Measurements from ENCODE around the gene CDX1. TPM values are rescaled to one million over a fixed set of nuclear protein-coding genes. Genes with fewer than 3 reads are reported as not detected.

The CDX1 gene
- total RNA-seq, 2 experiments from 2014 or later, result not detected

DNA sequence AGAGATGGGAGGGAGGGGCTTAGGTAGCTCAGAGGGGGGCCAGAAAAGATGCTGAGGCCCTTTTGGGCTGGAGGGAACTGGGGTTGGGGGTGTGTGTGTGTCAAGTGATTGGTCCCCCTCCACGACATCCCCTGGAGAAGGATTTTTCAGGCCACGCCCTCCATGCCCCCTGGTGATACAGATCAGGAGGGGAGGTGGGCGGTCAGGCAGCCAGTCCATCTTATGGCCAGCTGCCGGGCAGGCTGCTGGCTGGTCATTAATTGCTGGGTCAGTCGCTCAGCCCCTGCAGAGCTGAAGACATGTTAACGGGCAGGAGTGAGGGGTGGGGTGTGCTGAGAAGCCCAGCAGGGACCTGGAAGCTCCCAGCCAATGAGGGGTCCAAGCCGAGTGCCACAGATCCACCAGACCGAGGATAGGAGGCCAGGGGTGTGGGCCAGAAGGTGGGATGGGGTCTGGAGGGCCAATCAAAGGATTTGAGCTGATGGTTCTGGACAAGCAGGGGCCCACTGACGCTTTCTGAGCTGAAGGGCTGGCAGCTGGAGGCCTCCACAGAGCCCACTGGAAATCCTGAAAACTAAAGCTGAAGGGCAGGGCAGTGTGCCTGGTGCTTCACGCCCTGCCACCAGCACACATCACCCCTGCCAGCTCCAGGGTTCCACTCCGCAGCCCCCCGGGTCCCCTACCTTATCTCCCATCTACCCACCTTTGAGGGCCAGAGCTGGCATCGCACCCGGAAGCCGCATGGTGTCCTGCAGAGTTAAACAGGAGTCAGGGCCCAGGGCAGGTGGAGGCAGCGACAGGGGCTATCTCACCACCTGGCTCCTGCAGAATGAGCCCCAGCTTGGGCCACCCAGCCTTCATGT, 30.0 kb upstream of the CDX1 start:
- intact Hi-C loops (cut with DNase I, micrococcal nuclease), result no loop called here
- H3K27ac Mint-ChIP-seq, result no peak overlapping the region
- Histone ChIP-seq H3K27me3 (ENCODE audit: control insufficient read depth in 1 of 2, insufficient read depth in 2 of 2, low read length in 2 of 2) (no peaks in the 10 kb centered on the region), H3K4me1 (ENCODE audit: insufficient read depth, low read length) (no peaks in the 10 kb centered on the region), H3K27ac (ENCODE audit: low read depth in 1 of 2, low read length in 2 of 2) (no peak overlapping the region), H3K9me3 (ENCODE audit: control insufficient read depth in 1 of 2, insufficient read depth in 1 of 2, low read length in 2 of 2) (no peaks in the 10 kb centered on the region), H3K4me3 (ENCODE audit: low read length) (no peak overlapping the region), H3K36me3 (ENCODE audit: insufficient read depth, low read length) (no peaks in the 10 kb centered on the region)
- TF ChIP-seq, protein P1, sequence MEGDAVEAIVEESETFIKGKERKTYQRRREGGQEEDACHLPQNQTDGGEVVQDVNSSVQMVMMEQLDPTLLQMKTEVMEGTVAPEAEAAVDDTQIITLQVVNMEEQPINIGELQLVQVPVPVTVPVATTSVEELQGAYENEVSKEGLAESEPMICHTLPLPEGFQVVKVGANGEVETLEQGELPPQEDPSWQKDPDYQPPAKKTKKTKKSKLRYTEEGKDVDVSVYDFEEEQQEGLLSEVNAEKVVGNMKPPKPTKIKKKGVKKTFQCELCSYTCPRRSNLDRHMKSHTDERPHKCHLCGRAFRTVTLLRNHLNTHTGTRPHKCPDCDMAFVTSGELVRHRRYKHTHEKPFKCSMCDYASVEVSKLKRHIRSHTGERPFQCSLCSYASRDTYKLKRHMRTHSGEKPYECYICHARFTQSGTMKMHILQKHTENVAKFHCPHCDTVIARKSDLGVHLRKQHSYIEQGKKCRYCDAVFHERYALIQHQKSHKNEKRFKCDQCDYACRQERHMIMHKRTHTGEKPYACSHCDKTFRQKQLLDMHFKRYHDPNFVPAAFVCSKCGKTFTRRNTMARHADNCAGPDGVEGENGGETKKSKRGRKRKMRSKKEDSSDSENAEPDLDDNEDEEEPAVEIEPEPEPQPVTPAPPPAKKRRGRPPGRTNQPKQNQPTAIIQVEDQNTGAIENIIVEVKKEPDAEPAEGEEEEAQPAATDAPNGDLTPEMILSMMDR (IDR thresholded peaks at IDR 0.05), result no peak
- ChIA-PET CTCF (no interaction called here), POLR2A (no interaction called here)
- ATAC-seq (ENCODE audit: poor library complexity) (no peak), DNase-seq (no peak)
- no peak overlapping the region for H3K4me3 Mint-ChIP-seq
- no peaks in the 10 kb centered on the region for H3K27me3 Mint-ChIP-seq
- no peaks in the 10 kb centered on the region for H3K4me1 Mint-ChIP-seq (ENCODE audit: low read depth)
- H3K9me3 Mint-ChIP-seq, result no peaks in the 10 kb centered on the region
- no peaks in the 10 kb centered on the region for H3K36me3 Mint-ChIP-seq (ENCODE audit: low read depth)

DNA sequence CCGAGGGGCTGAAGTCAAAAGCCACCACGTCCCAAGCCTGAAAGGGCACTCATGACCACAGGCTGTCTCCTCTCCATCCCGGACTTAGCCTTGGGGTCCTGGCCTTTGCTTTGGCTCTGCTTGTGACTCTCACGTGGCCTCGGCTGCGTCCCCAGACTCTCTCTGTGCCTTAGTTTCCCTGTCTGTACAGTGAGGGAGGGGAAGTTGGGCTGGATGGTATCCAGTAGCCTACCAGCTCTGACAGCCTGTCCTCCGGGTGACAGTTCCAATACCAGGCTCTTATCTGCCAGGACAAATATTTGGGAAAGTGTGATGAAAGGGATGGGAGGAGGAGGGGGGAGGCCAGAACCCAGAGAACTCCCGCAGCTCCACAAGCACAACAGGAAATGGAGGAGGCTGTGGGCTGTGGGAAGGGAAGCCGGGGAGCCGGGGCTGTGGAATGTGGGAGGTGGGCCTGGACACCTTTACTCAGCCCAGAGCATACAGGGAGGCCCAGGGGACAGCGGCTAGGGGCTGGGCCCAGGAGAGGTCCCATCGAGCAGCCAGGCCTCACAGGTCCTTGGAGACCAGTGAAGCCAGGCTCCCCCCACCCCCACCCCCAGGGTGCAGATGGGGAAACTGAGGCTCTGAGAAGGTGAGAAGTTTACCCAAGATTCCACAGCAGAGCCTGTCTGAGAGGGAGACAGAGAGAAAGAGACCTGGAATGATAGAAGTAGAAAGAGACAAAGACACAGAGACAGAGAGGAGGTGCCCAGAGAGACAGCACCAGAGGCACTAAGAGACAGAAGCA, 29.2 kb upstream of the CDX1 start:
- CTCF ChIA-PET, result no interaction called here
- intact Hi-C loops (cut with DNase I, micrococcal nuclease), result no loop called here
- Mint-ChIP-seq H3K36me3 (ENCODE audit: low read depth) (no peaks in the 10 kb centered on the region), H3K27ac (no peak overlapping the region), H3K4me3 (no peak overlapping the region), H3K9me3 (no peaks in the 10 kb centered on the region), H3K27me3 (no peaks in the 10 kb centered on the region), H3K4me1 (ENCODE audit: low read depth) (no peaks in the 10 kb centered on the region)
- DNase-seq, result no peak
- Histone ChIP-seq H3K4me1 (ENCODE audit: insufficient read depth, low read length) (no peaks in the 10 kb centered on the region), H3K36me3 (ENCODE audit: insufficient read depth, low read length) (no peaks in the 10 kb centered on the region), H3K4me3 (ENCODE audit: low read length) (no peak overlapping the region), H3K27ac (ENCODE audit: low read depth in 1 of 2, low read length in 2 of 2) (no peak overlapping the region), H3K27me3 (ENCODE audit: control insufficient read depth in 1 of 2, insufficient read depth in 2 of 2, low read length in 2 of 2) (no peaks in the 10 kb centered on the region), H3K9me3 (ENCODE audit: control insufficient read depth in 1 of 2, insufficient read depth in 1 of 2, low read length in 2 of 2) (no peaks in the 10 kb centered on the region)
- no peak for ATAC-seq (ENCODE audit: poor library complexity)
- POLR2A ChIA-PET, result no interaction called here
- TF ChIP-seq, protein P1 (IDR thresholded peaks at IDR 0.05), result no peak

DNA sequence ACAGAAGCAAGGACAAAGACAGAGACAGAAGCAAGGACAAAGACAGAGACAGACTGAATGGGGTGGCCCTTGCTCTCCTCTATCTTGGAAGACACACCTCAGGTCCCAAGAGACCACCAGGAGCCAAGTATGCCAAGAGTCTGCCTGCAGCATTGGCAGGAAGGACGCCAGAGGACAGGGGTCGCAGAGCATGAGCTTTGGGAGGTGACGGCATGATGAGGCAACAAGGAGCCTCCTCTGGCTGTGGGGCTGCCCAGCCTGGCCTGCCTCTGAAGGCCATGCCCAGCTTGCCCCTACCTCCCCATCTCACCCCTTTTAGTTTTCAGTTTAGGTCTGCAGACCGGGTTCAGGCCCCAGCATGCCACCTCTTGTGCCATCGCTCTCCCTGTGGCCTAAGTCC, 28.6 kb upstream of the CDX1 start:
- intact Hi-C loops (cut with DNase I, micrococcal nuclease), result no loop called here

More for the DNA sequence above, 28.6 kb upstream of the CDX1 start:
- no peak for DNase-seq
- Mint-ChIP-seq H3K4me3 (no peak overlapping the region), H3K27ac (no peak overlapping the region), H3K36me3 (ENCODE audit: low read depth) (no peaks in the 10 kb centered on the region), H3K27me3 (no peaks in the 10 kb centered on the region), H3K4me1 (ENCODE audit: low read depth) (no peaks in the 10 kb centered on the region), H3K9me3 (no peaks in the 10 kb centered on the region)
- H3K27me3 ChIP-seq (ENCODE audit: control insufficient read depth in 1 of 2, insufficient read depth in 2 of 2, low read length in 2 of 2), result no peaks in the 10 kb centered on the region
- ChIA-PET POLR2A (no interaction called here), CTCF (no interaction called here)
- TF ChIP-seq, protein P1 (IDR thresholded peaks at IDR 0.05), result no peak
- H3K9me3 ChIP-seq (ENCODE audit: control insufficient read depth in 1 of 2, insufficient read depth in 1 of 2, low read length in 2 of 2), result no peaks in the 10 kb centered on the region
- no peaks in the 10 kb centered on the region for H3K4me1 ChIP-seq (ENCODE audit: insufficient read depth, low read length)
- no peak overlapping the region for H3K27ac ChIP-seq (ENCODE audit: low read depth in 1 of 2, low read length in 2 of 2)
- H3K36me3 ChIP-seq (ENCODE audit: insufficient read depth, low read length), result no peaks in the 10 kb centered on the region
- ATAC-seq (ENCODE audit: poor library complexity), result no peak
- no peak overlapping the region for H3K4me3 ChIP-seq (ENCODE audit: low read length)
